Mesothelial cell of epicardium (in vitro differentiated cells): ENCODE results near the gene CABP1. TPM values are rescaled to one million over a fixed set of nuclear protein-coding genes. Genes with fewer than 3 reads are reported as not detected.

Experiments used
- DNase-seq, 2 experiments: peaks; one replicate each; pipeline ENCODE4 v3.0.0; 2021; ENCODE audit warnings: low spot score in 2 of 2; ENCODE audit not compliant: unreplicated experiment in 2 of 2
- H3K27ac Mint-ChIP-seq: 2 replicates; pipeline ENCODE4 v1.8.0; 2021; ENCODE audit warnings: mixed read lengths
- H3K27me3 Mint-ChIP-seq: 2 replicates; pipeline ENCODE4 v1.8.0; 2021; ENCODE audit warnings: low read depth, mixed read lengths
- H3K36me3 Mint-ChIP-seq: 2 replicates; pipeline ENCODE4 v1.8.0; 2021; ENCODE audit warnings: mixed read lengths
- H3K4me1 Mint-ChIP-seq: 2 replicates; pipeline ENCODE4 v1.8.0; 2021; ENCODE audit warnings: mixed read lengths
- H3K4me3 Mint-ChIP-seq: 2 replicates; pipeline ENCODE4 v1.8.0; 2021; ENCODE audit warnings: mild to moderate bottlenecking, moderate library complexity, mixed read lengths
- H3K9me3 Mint-ChIP-seq: 2 replicates; pipeline ENCODE4 v1.8.0; 2021; ENCODE audit warnings: mixed read lengths
- CTCF ChIP-seq: fragments of 200-600 bp; sonication (generic); IDR thresholded peaks from one replicate; pipeline ENCODE4 v1.5.0; 2021; ENCODE audit warnings: antibody characterized with exemption; ENCODE audit not compliant: unreplicated experiment
- total RNA-seq: library from RNA; stranded (reverse); gene quantifications from 3 replicates; pipeline ENCODE4 v1.2.1, GENCODE V29; 2021

The CABP1 gene
- total RNA-seq, 1 donor from 2014 or later: 1.1 TPM

- peak overlapping the region; percentile 94 for H3K4me3 Mint-ChIP-seq
- TF ChIP-seq CTCF: no peak
- peak overlapping the region; percentile 99 for H3K27ac Mint-ChIP-seq
- no peaks in the 10 kb centered on the region for H3K9me3 Mint-ChIP-seq
- peak; percentile 95 to 96 for DNase-seq
- no peaks in the 10 kb centered on the region for H3K27me3 Mint-ChIP-seq
- H3K36me3 Mint-ChIP-seq: no peaks in the 10 kb centered on the region
- peaks cover 34% of the 10 kb centered on the region for H3K4me1 Mint-ChIP-seq
These were observed 45.8 kb downstream of the CABP1 start for GRCh38 chr12:120686151-120686689.

- Mint-ChIP-seq H3K9me3 (no peaks in the 10 kb centered on the region), H3K36me3 (no peaks in the 10 kb centered on the region), H3K27ac (peak within 1 kb of the TSS; percentile 99), H3K4me1 (peaks cover 39% of the 10 kb centered on the region), H3K4me3 (peak within 1 kb of the TSS; percentile 94), H3K27me3 (no peaks in the 10 kb centered on the region)
- no peak for TF ChIP-seq CTCF
- peak; percentile 97 to 99 for DNase-seq
These were observed 46.5 kb downstream of the CABP1 start, which contains the start of gene MLEC for GRCh38 chr12:120686690-120687577. Gene MLEC, plus strand, starts transcription at chr12:120687149. Its CDS starts 148 bp downstream, at chr12:120687297.

- no peak for TF ChIP-seq CTCF
- DNase-seq: no peak
- peaks cover 47% of the 10 kb centered on the region for H3K4me1 Mint-ChIP-seq
- H3K36me3 Mint-ChIP-seq: no peaks in the 10 kb centered on the region
- peak overlapping the region; percentile 91 for H3K27ac Mint-ChIP-seq
- no peaks in the 10 kb centered on the region for H3K27me3 Mint-ChIP-seq
- peak overlapping the region; percentile 90 for H3K4me3 Mint-ChIP-seq
- H3K9me3 Mint-ChIP-seq: no peaks in the 10 kb centered on the region
These were observed 47.3 kb downstream of the CABP1 start for GRCh38 chr12:120687578-120688289.

GRCh38 chr12:120688527-120689071 is 48.2 kb downstream of the CABP1 start:
- peaks cover 55% of the 10 kb centered on the region for H3K4me1 Mint-ChIP-seq
- H3K9me3 Mint-ChIP-seq: no peaks in the 10 kb centered on the region
- peak overlapping the region; percentile 90 for H3K4me3 Mint-ChIP-seq
- H3K36me3 Mint-ChIP-seq: peaks cover 3% of the 10 kb centered on the region
- no peak for TF ChIP-seq CTCF
- DNase-seq: no peak
- peak overlapping the region; percentile 91 for H3K27ac Mint-ChIP-seq
- H3K27me3 Mint-ChIP-seq: no peaks in the 10 kb centered on the region

GRCh38 chr12:120689397-120690082 is 49.1 kb downstream of the CABP1 start:
- no peak for TF ChIP-seq CTCF
- no peaks in the 10 kb centered on the region for H3K9me3 Mint-ChIP-seq
- H3K27ac Mint-ChIP-seq: peak overlapping the region; percentile 91
- H3K27me3 Mint-ChIP-seq: no peaks in the 10 kb centered on the region
- peaks cover 9% of the 10 kb centered on the region for H3K36me3 Mint-ChIP-seq
- peaks cover 59% of the 10 kb centered on the region for H3K4me1 Mint-ChIP-seq
- no peak for DNase-seq
- peak overlapping the region; percentile 90 for H3K4me3 Mint-ChIP-seq
